HepG2 (cell line): ENCODE measurements around the gene ATP10A. TPM values are rescaled to one million over a fixed set of nuclear protein-coding genes. Genes with fewer than 3 reads are reported as not detected.

Experiments used
- ATAC-seq: fragments of 200-7000 bp; cut with Tn5 transposase; 3 replicates; pipeline ENCODE4 v1.9.1; 2020; ENCODE audit warnings: mild to moderate bottlenecking, moderate library complexity
- BruUV-seq: library from RNA; stranded (reverse); fragments of 400-500 nt; replicated peaks from 2 replicates; lab custom pipeline; 2021; lab: Mats Ljungman, UMichigan
- CTCF ChIA-PET: fragments of 300-600 bp; formaldehyde crosslinking; extraction: SDS; loops from one replicate; lab custom pipeline; 2021; ENCODE audit warnings: low total read pairs, inconsistent platforms, low intra/inter-chr PET ratio; lab: Yijun Ruan, JAX
- POLR2A ChIA-PET: fragments of 350-600 bp; sonication (Branson Sonifier 250); formaldehyde crosslinking; loops from one replicate; lab custom pipeline; 2020; ENCODE audit warnings: antibody characterized with exemption, inconsistent platforms; lab: Yijun Ruan, JAX
- DNase-seq: peaks from one replicate; pipeline ENCODE4 v3.0.0-alpha.2; 2015; ENCODE audit warnings: low spot score
- FAIRE-seq: peaks from 3 replicates; lab custom pipeline; 2011; peaks lifted over from hg19 to GRCh38; lab: Jason Lieb, UNC
- H2AFZ ChIP-seq: one replicate; pipeline ENCODE4 v1.6.1; 2011; ENCODE audit warnings: low read length, inconsistent platforms
- H3K27ac ChIP-seq: fragments of 300-600 bp; 3 replicates; pipeline ENCODE4 v1.8.0; 2011; ENCODE audit warnings: mixed run types, mild to moderate bottlenecking, mixed read lengths, low read length, inconsistent platforms; ENCODE audit not compliant: insufficient read depth; ENCODE audit errors: extremely low read length
- H3K27me3 ChIP-seq, 2 experiments: fragments of 200-600 bp in 1 of 2; 2 replicates in 1 of 2; 3 replicates in 1 of 2; pipeline versions ENCODE4 v1.6.0 to v1.8.0; 2011; ENCODE audit warnings: low read length in 2 of 2, mild to moderate bottlenecking in 2 of 2, moderate library complexity in 2 of 2, inconsistent platforms in 1 of 2; ENCODE audit not compliant: insufficient read depth in 2 of 2, control insufficient read depth in 1 of 2
- H3K36me3 ChIP-seq, 2 experiments: fragments of 200-600 bp in 1 of 2; replicated peaks in 1 of 2; 2 replicates in 1 of 2; 3 replicates in 1 of 2; pipeline versions ENCODE4 v1.5.1 to v1.8.0; 2011; ENCODE audit warnings: low read length in 2 of 2, inconsistent platforms in 1 of 2; ENCODE audit not compliant: insufficient read depth in 2 of 2, control insufficient read depth in 1 of 2
- H3K4me1 ChIP-seq: 2 replicates; pipeline ENCODE4 v1.5.1; 2012; ENCODE audit warnings: low read length, inconsistent platforms; ENCODE audit not compliant: insufficient read depth
- H3K4me2 ChIP-seq: 2 replicates; pipeline ENCODE4 v1.6.0; 2011; ENCODE audit warnings: low read depth, low read length, inconsistent platforms
- H3K4me3 ChIP-seq, 3 experiments: fragments of 200-600 bp in 1 of 3; sonication (generic), shearing (Covaris generic) in 1 of 3; replicated peaks in 1 of 3; 2 replicates each; pipeline ENCODE4 v1.5.1; 2011 to 2016; ENCODE audit warnings: low read length in 3 of 3, inconsistent platforms in 2 of 3, low read depth in 2 of 3, mild to moderate bottlenecking in 2 of 3, control low read depth in 1 of 3, mixed read lengths in 1 of 3; ENCODE audit not compliant: insufficient read depth in 1 of 3
- H3K79me2 ChIP-seq: one replicate; pipeline ENCODE4 v1.6.1; 2011; ENCODE audit warnings: low read length, inconsistent platforms; ENCODE audit not compliant: insufficient read depth
- H3K9ac ChIP-seq: 2 replicates; pipeline ENCODE4 v1.6.0; 2011; ENCODE audit warnings: mild to moderate bottlenecking, low read depth, low read length, inconsistent platforms; ENCODE audit not compliant: insufficient read depth
- H3K9me3 ChIP-seq: 2 replicates; pipeline ENCODE4 v1.5.1; 2012; ENCODE audit warnings: mild to moderate bottlenecking, low read length
- H4K20me1 ChIP-seq: 2 replicates; pipeline ENCODE4 v1.6.0; 2011; ENCODE audit warnings: inconsistent platforms, mild to moderate bottlenecking, low read length, moderate library complexity; ENCODE audit not compliant: insufficient read depth
- ARHGAP35 ChIP-seq: sonication (generic); formaldehyde crosslinking; IDR thresholded peaks from 2 replicates; pipeline ENCODE4 v1.9.0; 2022; ENCODE audit warnings: mild to moderate bottlenecking, inconsistent platforms, moderate library complexity, missing genetic modification reagents, borderline replicate concordance
- ARNT2 ChIP-seq: sonication (generic); formaldehyde crosslinking; IDR thresholded peaks from 2 replicates; pipeline ENCODE4 v1.8.0; 2022; ENCODE audit warnings: mild to moderate bottlenecking, low read depth, missing genetic modification reagents, moderate library complexity
- MTF1 ChIP-seq: sonication (generic); formaldehyde crosslinking; IDR thresholded peaks from 2 replicates; pipeline ENCODE4 v1.5.0; 2020; ENCODE audit warnings: missing genetic modification reagents
- NCOA2 ChIP-seq: sonication (generic); formaldehyde crosslinking; IDR thresholded peaks from 2 replicates; pipeline ENCODE4 v1.8.0; 2022; ENCODE audit warnings: inconsistent platforms
- PCBP2 ChIP-seq: fragments of 200-400 bp; formaldehyde crosslinking; optimal IDR thresholded peaks from 2 replicates; pipeline ENCODE3; 2018; ENCODE audit warnings: low read length, low read depth; ENCODE audit not compliant: poor library complexity, severe bottlenecking
- POGZ ChIP-seq: sonication (generic); formaldehyde crosslinking; IDR thresholded peaks from 2 replicates; pipeline ENCODE4 v1.4.0; 2020; ENCODE audit warnings: mild to moderate bottlenecking, missing genetic modification reagents
- STAT5B ChIP-seq: sonication (generic); formaldehyde crosslinking; IDR thresholded peaks from 2 replicates; pipeline ENCODE4 v1.4.0; 2020; ENCODE audit warnings: missing genetic modification reagents
- ZMAT3 ChIP-seq: sonication (generic); formaldehyde crosslinking; conservative IDR thresholded peaks from 2 replicates; pipeline ENCODE4 v1.7.0; 2021; ENCODE audit warnings: missing genetic modification reagents
- ZNF557 ChIP-seq: sonication (generic); formaldehyde crosslinking; IDR thresholded peaks from 2 replicates; pipeline ENCODE4 v1.4.0; 2020; ENCODE audit warnings: missing genetic modification reagents
- ZNF558 ChIP-seq: sonication (generic); formaldehyde crosslinking; IDR thresholded peaks from 2 replicates; pipeline ENCODE4 v1.9.0; 2022; ENCODE audit warnings: mild to moderate bottlenecking, missing genetic modification reagents, borderline replicate concordance
- ZNF569 ChIP-seq: sonication (generic); formaldehyde crosslinking; IDR thresholded peaks from 2 replicates; pipeline ENCODE4 v1.5.0; 2020; ENCODE audit warnings: mild to moderate bottlenecking, missing genetic modification reagents, moderate library complexity, borderline replicate concordance
- ZNF678 ChIP-seq: sonication (generic); formaldehyde crosslinking; IDR thresholded peaks from 2 replicates; pipeline ENCODE4 v1.4.0; 2020; ENCODE audit warnings: mild to moderate bottlenecking, missing genetic modification reagents
- ZNF773 ChIP-seq: sonication (generic); formaldehyde crosslinking; IDR thresholded peaks from 2 replicates; pipeline ENCODE4 v1.4.0; 2020; ENCODE audit warnings: missing genetic modification reagents, borderline replicate concordance
- WGBS: methylation state at CpG from one replicate; pipeline ENCODE4 v1.1.6; 2017; ENCODE audit warnings: low lambda C conversion rate; 5-methylcytosine and 5-hydroxymethylcytosine counted together
- in situ Hi-C: cut with HindIII; loops from 2 replicates; pipeline ENCODE4 v1.10.0; 2017; ENCODE audit warnings: low pct_unique_long_range_greater_than_20kb; ENCODE audit not compliant: extremely low pct_ligation_motif_present
- intact Hi-C: fragments of 100-400 bp; cut with micrococcal nuclease; formaldehyde crosslinking; loops from one replicate; pipeline ENCODE4 v1.10.0; 2022; ENCODE audit not compliant: unreplicated experiment
- polyA plus RNA-seq, 8 experiments: library from polyadenylated mRNA; depleted of rRNA in 3 of 8; stranded (reverse) in 7 of 8; unstranded in 1 of 8; fragments of >200 nt; fragmentation: Illumina TruSeq in 4 of 8; extraction: Trizol in 4 of 8; gene quantifications; 2 replicates each; pipeline versions ENCODE4 v1.2.1 to v1.2.3, GENCODE V29; 2011 to 2016; ENCODE audit warnings: low read depth in 4 of 8, missing spikeins in 1 of 8, mixed read lengths in 1 of 8; ENCODE audit not compliant: insufficient read depth in 1 of 8
- total RNA-seq, 5 experiments: library from RNA; depleted of rRNA; stranded (reverse); fragments of >200 nt; fragmentation: Illumina TruSeq; extraction: Trizol; gene quantifications; 2 replicates each; pipeline ENCODE4 v1.2.3, GENCODE V29; 2016; ENCODE audit warnings: low read depth in 1 of 5
- TF ChIP-seq, protein P1 (sequence below): IDR thresholded peaks from 2 replicates; pipeline ENCODE4 v1.6.1; 2016; ENCODE audit warnings: missing compliant biosample characterization, missing genetic modification reagents, borderline replicate concordance
- TF ChIP-seq, protein P2 (sequence below): sonication (generic); formaldehyde crosslinking; IDR thresholded peaks from 2 replicates; pipeline ENCODE4 v1.5.1; 2020; ENCODE audit warnings: missing genetic modification reagents, mild to moderate bottlenecking, borderline replicate concordance
- TF ChIP-seq, protein P3 (sequence below): sonication (generic); formaldehyde crosslinking; IDR thresholded peaks from 2 replicates; pipeline ENCODE4 v1.5.0; 2020; ENCODE audit warnings: missing genetic modification reagents
- TF ChIP-seq, protein P4 (sequence below): IDR thresholded peaks from 2 replicates; pipeline ENCODE4 v1.6.1; 2016; ENCODE audit warnings: control low read depth

The ATP10A gene
- total and polyA plus RNA-seq, 2 of the 13 experiments (the other 11 are each of a cell fraction or from before 2014, with no cell fraction given), result 0.58 to 4.2 TPM

DNA sequence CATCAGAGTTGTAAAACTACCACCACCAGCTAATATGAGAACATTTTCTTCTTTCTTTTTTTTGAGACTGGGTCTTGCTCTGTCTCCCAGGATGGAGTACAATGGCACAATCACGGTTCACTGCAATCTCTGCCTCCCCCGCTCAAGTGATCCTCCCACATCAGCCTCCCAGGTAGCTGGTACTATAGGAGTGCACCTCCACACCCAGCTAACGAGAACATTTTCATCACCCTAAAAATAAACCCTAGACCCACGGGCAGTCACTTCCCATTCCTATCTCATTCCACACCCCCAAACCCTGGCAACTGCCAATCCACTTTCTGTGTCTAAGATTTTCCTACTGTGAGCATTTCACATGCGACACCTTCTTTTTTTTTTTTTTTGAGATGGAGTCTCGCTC, 130.9 kb downstream of the ATP10A start:
- ATAC-seq (no peak), FAIRE-seq (no peak), DNase-seq (no peak)
- H3K27ac ChIP-seq, result no peak overlapping the region
- no peaks in the 10 kb centered on the region for H3K27me3 ChIP-seq
- no peaks in the 10 kb centered on the region for H3K36me3 ChIP-seq
- H2AFZ ChIP-seq, result no peak overlapping the region
- no peak overlapping the region for H3K4me2 ChIP-seq
- BruUV-seq, result no TSS peak
- H3K4me1 ChIP-seq, result no peaks in the 10 kb centered on the region
- ChIA-PET POLR2A (no interaction called here), CTCF (no interaction called here)
- TF ChIP-seq ZMAT3 (CRISPR knock-in tag), result no peak
- TF ChIP-seq, protein P1, sequence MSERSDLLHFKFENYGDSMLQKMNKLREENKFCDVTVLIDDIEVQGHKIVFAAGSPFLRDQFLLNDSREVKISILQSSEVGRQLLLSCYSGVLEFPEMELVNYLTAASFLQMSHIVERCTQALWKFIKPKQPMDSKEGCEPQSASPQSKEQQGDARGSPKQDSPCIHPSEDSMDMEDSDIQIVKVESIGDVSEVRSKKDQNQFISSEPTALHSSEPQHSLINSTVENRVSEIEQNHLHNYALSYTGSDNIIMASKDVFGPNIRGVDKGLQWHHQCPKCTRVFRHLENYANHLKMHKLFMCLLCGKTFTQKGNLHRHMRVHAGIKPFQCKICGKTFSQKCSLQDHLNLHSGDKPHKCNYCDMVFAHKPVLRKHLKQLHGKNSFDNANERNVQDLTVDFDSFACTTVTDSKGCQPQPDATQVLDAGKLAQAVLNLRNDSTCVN (CRISPR knock-in tag), result no peak
- TF ChIP-seq, protein P2, sequence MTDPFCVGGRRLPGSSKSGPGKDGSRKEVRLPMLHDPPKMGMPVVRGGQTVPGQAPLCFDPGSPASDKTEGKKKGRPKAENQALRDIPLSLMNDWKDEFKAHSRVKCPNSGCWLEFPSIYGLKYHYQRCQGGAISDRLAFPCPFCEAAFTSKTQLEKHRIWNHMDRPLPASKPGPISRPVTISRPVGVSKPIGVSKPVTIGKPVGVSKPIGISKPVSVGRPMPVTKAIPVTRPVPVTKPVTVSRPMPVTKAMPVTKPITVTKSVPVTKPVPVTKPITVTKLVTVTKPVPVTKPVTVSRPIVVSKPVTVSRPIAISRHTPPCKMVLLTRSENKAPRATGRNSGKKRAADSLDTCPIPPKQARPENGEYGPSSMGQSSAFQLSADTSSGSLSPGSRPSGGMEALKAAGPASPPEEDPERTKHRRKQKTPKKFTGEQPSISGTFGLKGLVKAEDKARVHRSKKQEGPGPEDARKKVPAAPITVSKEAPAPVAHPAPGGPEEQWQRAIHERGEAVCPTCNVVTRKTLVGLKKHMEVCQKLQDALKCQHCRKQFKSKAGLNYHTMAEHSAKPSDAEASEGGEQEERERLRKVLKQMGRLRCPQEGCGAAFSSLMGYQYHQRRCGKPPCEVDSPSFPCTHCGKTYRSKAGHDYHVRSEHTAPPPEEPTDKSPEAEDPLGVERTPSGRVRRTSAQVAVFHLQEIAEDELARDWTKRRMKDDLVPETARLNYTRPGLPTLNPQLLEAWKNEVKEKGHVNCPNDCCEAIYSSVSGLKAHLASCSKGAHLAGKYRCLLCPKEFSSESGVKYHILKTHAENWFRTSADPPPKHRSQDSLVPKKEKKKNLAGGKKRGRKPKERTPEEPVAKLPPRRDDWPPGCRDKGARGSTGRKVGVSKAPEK, result no peak
- no peak for TF ChIP-seq ARHGAP35
- TF ChIP-seq, protein P3, sequence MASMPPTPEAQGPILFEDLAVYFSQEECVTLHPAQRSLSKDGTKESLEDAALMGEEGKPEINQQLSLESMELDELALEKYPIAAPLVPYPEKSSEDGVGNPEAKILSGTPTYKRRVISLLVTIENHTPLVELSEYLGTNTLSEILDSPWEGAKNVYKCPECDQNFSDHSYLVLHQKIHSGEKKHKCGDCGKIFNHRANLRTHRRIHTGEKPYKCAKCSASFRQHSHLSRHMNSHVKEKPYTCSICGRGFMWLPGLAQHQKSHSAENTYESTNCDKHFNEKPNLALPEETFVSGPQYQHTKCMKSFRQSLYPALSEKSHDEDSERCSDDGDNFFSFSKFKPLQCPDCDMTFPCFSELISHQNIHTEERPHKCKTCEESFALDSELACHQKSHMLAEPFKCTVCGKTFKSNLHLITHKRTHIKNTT, result no peak
- TF ChIP-seq STAT5B (CRISPR knock-in tag), result no peak
- TF ChIP-seq ZNF678, result no peak
- TF ChIP-seq NCOA2 (CRISPR knock-in tag), result no peak
- TF ChIP-seq ZNF558 (CRISPR knock-in tag), result no peak
- TF ChIP-seq ZNF773 (CRISPR knock-in tag), result no peak
- TF ChIP-seq ZNF557 (CRISPR knock-in tag), result no peak
- TF ChIP-seq, protein P4, sequence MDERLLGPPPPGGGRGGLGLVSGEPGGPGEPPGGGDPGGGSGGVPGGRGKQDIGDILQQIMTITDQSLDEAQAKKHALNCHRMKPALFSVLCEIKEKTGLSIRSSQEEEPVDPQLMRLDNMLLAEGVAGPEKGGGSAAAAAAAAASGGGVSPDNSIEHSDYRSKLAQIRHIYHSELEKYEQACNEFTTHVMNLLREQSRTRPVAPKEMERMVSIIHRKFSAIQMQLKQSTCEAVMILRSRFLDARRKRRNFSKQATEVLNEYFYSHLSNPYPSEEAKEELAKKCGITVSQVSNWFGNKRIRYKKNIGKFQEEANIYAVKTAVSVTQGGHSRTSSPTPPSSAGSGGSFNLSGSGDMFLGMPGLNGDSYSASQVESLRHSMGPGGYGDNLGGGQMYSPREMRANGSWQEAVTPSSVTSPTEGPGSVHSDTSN (CRISPR knock-in tag), result no peak
- TF ChIP-seq ZNF569 (CRISPR knock-in tag), result no peak
- TF ChIP-seq PCBP2, result no peak
- TF ChIP-seq MTF1 (CRISPR knock-in tag), result no peak
- no peak for TF ChIP-seq ARNT2 (CRISPR knock-in tag)
- TF ChIP-seq POGZ (CRISPR knock-in tag), result no peak
- WGBS, result 58% methylated on average over 6 of the region's 6 CpGs
- no peak overlapping the region for H3K9ac ChIP-seq
- in situ Hi-C loops (no loop called here), intact Hi-C loops (no loop called here)
- H3K9me3 ChIP-seq, result no peaks in the 10 kb centered on the region
- no peaks in the 10 kb centered on the region for H4K20me1 ChIP-seq
- no peak overlapping the region for H3K4me3 ChIP-seq
- no peaks in the 10 kb centered on the region for H3K79me2 ChIP-seq
